ENCODE measurements around the gene RUNX1.

GRCh38 chr21:35015435-35016024 lies 33.6 kb downstream of the RUNX1 start:
- no peak for TF ChIP-seq POLR2A (IDR thresholded peaks at IDR 0.05; ENCODE audit: low read depth, low read length)
- TF ChIP-seq CTCF (IDR thresholded peaks at IDR 0.05 in 2 of 3, conservative IDR thresholded peaks at IDR 0.05 in 1 of 3; ENCODE audit: control insufficient read depth in 2 of 3, extremely low read depth in 1 of 3, insufficient read depth in 1 of 3, low read depth in 3 of 3, low read length in 3 of 3) = no peak
- no peak for TF ChIP-seq FOXM1 (IDR thresholded peaks at IDR 0.05; ENCODE audit: low read depth, low read length)
- no peak for TF ChIP-seq RAD21 (IDR thresholded peaks at IDR 0.05; ENCODE audit: insufficient read depth, low read depth, low read length)
- TF ChIP-seq REST (IDR thresholded peaks at IDR 0.05; ENCODE audit: low read depth, low read length) = no peak

Measured in GM12878 (cell line).